HG03442 (cell line): ENCODE results near the gene SMAD9.

Source experiments
- ATAC-seq: cut with Tn5 transposase; IDR thresholded peaks from one replicate; pipeline ENCODE4 v1.9.1; 2021; ENCODE audit warnings: mild to moderate bottlenecking, moderate library complexity; ENCODE audit not compliant: unreplicated experiment

Gene SMAD9

DNA sequence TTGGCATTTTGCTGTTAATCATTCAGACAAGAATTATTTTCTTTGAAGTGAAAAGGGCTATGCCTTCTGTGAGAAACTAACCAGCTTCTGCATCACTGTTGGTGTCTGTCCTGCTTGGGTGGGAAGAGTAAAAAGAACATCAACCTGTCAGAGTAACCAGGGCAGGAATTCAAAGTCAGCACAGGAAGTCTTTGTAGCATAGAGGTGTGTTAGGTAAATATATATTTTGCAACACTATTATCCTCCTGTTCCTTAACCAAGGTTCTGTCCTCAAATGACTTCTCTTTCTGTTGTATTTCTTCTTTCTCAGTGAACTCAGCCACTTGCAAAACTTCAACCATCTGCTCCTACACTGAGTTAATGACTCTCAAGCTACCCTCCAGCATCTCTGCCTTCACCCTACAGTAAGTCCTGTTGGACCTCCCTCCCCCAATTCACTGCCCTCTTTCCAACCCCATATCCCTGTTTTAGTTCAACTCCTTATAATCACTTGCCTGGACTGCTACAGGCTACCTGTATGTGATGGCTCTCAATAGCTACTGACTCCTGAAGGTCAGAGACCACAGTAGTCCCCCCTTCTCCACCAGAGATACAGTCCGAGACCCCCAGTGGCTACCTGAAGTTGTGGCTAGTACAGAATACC lies 49.9 kb downstream of the SMAD9 start:
- ATAC-seq: no peak

DNA sequence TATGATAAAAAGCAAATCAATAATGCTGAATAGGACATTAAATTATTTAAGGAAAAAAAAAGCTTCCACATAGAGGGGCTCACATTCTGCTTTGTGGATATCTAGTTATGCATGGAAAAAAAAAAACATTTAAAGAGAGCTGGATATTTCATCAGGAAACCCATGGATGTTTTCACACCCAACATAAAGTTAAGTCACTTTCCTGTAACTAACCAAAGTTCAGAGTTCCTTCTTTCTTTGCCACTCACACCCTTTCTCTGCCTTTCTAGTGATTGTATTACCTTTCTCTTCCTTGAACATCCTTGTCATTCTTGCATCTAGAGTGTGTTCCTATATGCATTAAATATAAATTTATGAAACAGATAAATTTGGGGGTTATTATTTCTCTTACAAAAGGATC lies 53.8 kb downstream of the SMAD9 start:
- ATAC-seq: no peak

DNA sequence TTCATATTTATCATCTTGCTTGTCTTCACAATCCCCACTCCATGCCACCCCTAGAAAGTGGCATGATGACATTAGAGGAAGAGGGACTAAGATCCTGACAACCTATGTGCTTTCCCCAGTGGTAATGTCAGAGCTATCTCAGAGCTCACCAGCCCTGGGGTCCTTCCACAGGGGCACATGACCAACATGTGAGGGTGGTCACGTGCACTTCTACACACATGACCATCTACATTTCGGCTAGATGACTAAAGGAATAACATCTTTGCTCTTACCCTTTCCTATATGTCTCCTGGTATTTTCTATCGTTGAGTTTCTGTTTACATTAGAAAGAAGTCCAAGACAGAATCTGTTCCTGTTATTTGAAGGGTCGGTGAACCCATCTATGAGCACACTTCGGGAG lies 54.8 kb downstream of the SMAD9 start:
- ATAC-seq: no peak

- no peak for ATAC-seq
These were observed 57.3 kb downstream of the SMAD9 start for GRCh38 chr13:36862722-36863121.

GRCh38 chr13:36862002-36862685 lies 57.9 kb downstream of the SMAD9 start:
- ATAC-seq: no peak

DNA sequence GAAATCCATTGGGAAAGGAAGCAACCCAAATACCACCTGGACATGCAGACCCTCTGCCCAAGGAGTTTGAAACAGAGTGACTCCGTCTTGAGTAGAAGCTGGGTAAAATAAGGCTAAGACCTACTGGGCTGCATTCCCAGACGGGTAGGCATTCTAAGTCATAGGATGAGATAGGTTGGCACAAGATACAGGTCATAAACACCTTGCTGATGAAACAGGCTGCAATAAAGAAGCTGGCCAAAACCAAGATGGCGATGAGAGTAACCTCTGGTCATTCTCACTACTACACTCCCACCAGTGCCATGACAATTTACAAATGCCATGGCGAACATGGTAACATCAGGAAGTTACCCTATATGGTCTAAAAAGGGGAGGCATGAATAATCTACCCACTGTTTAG lies 60.8 kb downstream of the SMAD9 start:
- no peak for ATAC-seq

DNA sequence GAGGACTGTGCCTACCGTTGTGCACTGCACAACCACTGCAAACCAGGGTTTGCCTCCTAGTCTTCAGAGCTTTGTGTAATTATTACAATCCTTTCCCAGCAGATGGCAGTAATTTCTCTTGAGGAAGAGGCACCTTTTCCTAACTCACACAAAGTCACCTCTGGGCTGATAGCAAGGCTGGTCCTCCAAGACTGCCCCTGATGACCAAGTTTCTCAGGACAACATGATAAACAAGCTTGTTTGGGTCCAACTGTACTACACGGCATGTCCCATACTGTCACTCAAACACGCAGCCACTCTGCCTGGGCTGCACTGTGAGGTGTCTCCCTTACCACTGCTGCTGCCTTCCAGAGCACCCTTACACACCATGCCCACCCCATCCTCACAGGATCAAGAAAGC lies 61.7 kb downstream of the SMAD9 start:
- peak; percentile 81 for ATAC-seq

DNA sequence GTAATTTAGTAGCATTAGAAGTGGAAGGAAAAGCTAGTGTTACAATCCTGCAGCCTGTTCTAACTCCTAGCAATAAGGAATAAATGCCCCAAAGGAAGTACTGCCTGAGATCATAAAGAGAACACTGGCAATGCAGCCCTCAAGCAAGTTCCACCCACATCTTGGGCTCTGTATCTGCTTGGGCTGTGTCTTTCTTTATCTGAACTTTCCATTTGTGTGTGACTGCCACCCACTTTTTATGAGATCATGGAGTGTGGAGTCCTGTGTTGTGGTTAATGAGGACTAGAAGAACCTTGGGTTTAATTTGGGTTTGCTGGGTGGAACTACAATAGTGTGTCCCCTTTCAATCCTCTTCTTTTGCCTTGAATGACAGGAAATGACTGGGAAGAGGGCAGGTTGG lies 62.8 kb downstream of the SMAD9 start:
- ATAC-seq: no peak

GRCh38 chr13:36850790-36851438 lies 69.1 kb downstream of the SMAD9 start:
- no peak for ATAC-seq

GRCh38 chr13:36848199-36848982 lies 71.6 kb downstream of the SMAD9 start:
- no peak for ATAC-seq

- no peak for ATAC-seq
These were observed 72.4 kb downstream of the SMAD9 start for GRCh38 chr13:36847606-36848005.

GRCh38 chr13:36841391-36841790 lies 78.6 kb downstream of the SMAD9 start:
- ATAC-seq: no peak

GRCh38 chr13:36840718-36841250 lies 79.3 kb downstream of the SMAD9 start:
- no peak for ATAC-seq

- no peak for ATAC-seq
These were observed 80.1 kb downstream of the SMAD9 start for GRCh38 chr13:36839981-36840380.

DNA sequence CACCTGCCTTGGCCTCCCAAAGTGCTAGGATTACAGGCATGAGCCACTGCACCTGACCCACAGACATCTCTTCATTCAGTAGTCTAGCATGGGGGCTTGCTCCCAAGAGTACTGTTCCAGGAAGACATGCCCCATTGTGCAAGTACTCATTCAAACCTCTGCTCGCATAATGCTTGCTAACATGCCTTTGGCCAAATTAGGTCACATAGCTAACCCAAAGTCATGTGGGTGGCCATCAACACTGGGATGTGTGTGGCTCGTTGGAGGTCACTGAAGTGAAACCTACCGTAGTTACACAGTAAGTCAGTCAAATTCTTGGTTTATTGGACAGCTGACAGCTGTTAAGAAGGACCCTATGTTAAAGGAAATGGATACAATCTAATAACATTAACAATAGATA lies 80.8 kb downstream of the SMAD9 start:
- no peak for ATAC-seq

GRCh38 chr13:36837354-36838092 lies 82.5 kb downstream of the SMAD9 start:
- no peak for ATAC-seq

- no peak for ATAC-seq
These were observed 85.7 kb downstream of the SMAD9 start for GRCh38 chr13:36834299-36834698.

DNA sequence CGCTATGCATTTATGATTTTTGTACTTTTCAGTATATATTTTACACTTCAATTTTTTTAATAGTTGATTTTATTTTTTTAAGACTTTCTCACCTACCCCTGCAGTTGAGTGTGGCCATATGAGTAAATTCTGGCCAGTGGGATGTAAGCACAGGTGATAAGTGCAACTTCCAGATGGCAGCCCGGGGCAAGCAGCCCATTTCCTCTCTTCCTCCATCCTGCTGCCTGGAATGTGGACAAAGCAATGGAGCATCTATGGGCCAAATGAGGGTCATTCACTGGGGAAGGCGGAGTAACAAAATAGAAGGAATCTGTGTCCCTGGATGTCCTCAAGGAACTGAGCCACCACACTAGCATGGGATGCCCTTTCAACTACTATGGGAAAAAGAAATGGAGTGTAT lies 88.7 kb downstream of the SMAD9 start:
- no peak for ATAC-seq

GRCh38 chr13:36829753-36830152 lies 90.3 kb downstream of the SMAD9 start:
- no peak for ATAC-seq

- no peak for ATAC-seq
These were observed 97.3 kb downstream of the SMAD9 start for GRCh38 chr13:36822785-36823184.

DNA sequence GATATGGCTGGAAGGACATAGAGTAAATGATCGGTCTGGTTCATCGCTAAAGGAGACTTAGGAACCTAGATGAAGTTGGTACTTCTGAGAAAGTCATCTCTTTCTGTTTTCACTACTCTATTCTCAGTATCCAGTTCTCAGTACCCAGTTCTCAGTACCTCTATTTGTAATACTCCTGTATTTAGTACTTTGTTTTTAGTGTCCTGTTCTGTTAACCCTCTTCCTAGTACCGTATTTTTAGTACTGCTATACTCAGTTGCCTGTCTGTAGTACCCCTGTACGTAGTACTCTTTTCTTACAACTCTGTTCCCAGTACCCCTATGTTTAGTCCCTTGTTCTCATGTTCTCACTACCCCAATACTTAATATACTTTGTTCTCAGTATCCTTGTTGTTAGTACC lies 99.8 kb downstream of the SMAD9 start:
- ATAC-seq: peak; percentile 40
